ENCODE measurements around the gene RERE.
"Not testable (repeated sequence)": the region's sequence is repeated elsewhere in the genome, so short reads cannot be mapped to it uniquely, and the experiment has no call there.

Gene RERE

GRCh38 chr1:8727316-8727715 lies 90.1 kb downstream of the RERE start:
- H3K4me2 ChIP-seq (ENCODE audit: low read length); H3K4ac ChIP-seq (ENCODE audit: low read depth, low read length); H2BK12ac ChIP-seq (ENCODE audit: low read length); H2BK120ac ChIP-seq (ENCODE audit: insufficient read depth, low read length, poor library complexity); H3K27me3 ChIP-seq (ENCODE audit: insufficient read depth, low read length); H4K12ac ChIP-seq (ENCODE audit: low read depth, low read length); H2AFZ ChIP-seq (ENCODE audit: insufficient read depth, low read length, poor library complexity); DNase-seq; H3K79me1 ChIP-seq (ENCODE audit: low read length); H3K9me3 ChIP-seq (ENCODE audit: insufficient read depth, low read depth, low read length); H2AK5ac ChIP-seq (ENCODE audit: low read length); H4K91ac ChIP-seq (ENCODE audit: low read depth, low read length); H3K27ac ChIP-seq (ENCODE audit: low read depth, low read length); H3K23ac ChIP-seq (ENCODE audit: low read length); H3K14ac ChIP-seq (ENCODE audit: low read length); H4K8ac ChIP-seq (ENCODE audit: low read depth, low read length); H3K36me3 ChIP-seq (ENCODE audit: control insufficient read depth in 1 of 2, insufficient read depth in 2 of 2, low read length in 2 of 2); H2BK5ac ChIP-seq (ENCODE audit: low read depth, low read length, poor library complexity); H3K9ac ChIP-seq (ENCODE audit: low read length); H3K4me1 ChIP-seq (ENCODE audit: control insufficient read depth in 1 of 2, insufficient read depth in 2 of 2, low read length in 2 of 2); H3K79me2 ChIP-seq (ENCODE audit: control insufficient read depth, insufficient read depth, low read length, poor library complexity); H3K4me3 ChIP-seq (ENCODE audit: low read depth, low read length); H3K18ac ChIP-seq (ENCODE audit: low read length): not testable (repeated sequence)
- no CpG with 5 or more reads among the region's 14 CpGs for WGBS (ENCODE audit: extremely low coverage, insufficient coverage, insufficient read length)

GRCh38 chr1:8726801-8727186 lies 90.6 kb downstream of the RERE start:
- H3K79me2 ChIP-seq (ENCODE audit: control insufficient read depth, insufficient read depth, low read length, poor library complexity); DNase-seq; H3K4ac ChIP-seq (ENCODE audit: low read depth, low read length); H4K12ac ChIP-seq (ENCODE audit: low read depth, low read length); H2AK5ac ChIP-seq (ENCODE audit: low read length); H3K9ac ChIP-seq (ENCODE audit: low read length); H3K36me3 ChIP-seq (ENCODE audit: control insufficient read depth in 1 of 2, insufficient read depth in 2 of 2, low read length in 2 of 2); H3K18ac ChIP-seq (ENCODE audit: low read length); H4K8ac ChIP-seq (ENCODE audit: low read depth, low read length); H3K14ac ChIP-seq (ENCODE audit: low read length); H3K23ac ChIP-seq (ENCODE audit: low read length); H2BK120ac ChIP-seq (ENCODE audit: insufficient read depth, low read length, poor library complexity); H3K79me1 ChIP-seq (ENCODE audit: low read length); H3K27ac ChIP-seq (ENCODE audit: low read depth, low read length); H3K9me3 ChIP-seq (ENCODE audit: insufficient read depth, low read depth, low read length); H4K91ac ChIP-seq (ENCODE audit: low read depth, low read length); H3K4me2 ChIP-seq (ENCODE audit: low read length); H3K27me3 ChIP-seq (ENCODE audit: insufficient read depth, low read length); H2BK5ac ChIP-seq (ENCODE audit: low read depth, low read length, poor library complexity); H2BK12ac ChIP-seq (ENCODE audit: low read length); H2AFZ ChIP-seq (ENCODE audit: insufficient read depth, low read length, poor library complexity); H3K4me3 ChIP-seq (ENCODE audit: low read depth, low read length); H3K4me1 ChIP-seq (ENCODE audit: control insufficient read depth in 1 of 2, insufficient read depth in 2 of 2, low read length in 2 of 2): not testable (repeated sequence)
- no CpG with 5 or more reads among the region's 7 CpGs for WGBS (ENCODE audit: extremely low coverage, insufficient coverage, insufficient read length)

- Histone ChIP-seq H3K27me3 (ENCODE audit: insufficient read depth, low read length) (no peaks in the 10 kb centered on the region), H3K18ac (ENCODE audit: low read length) (no peak overlapping the region), H2BK12ac (ENCODE audit: low read length) (no peak overlapping the region), H3K9me3 (ENCODE audit: insufficient read depth, low read depth, low read length) (no peaks in the 10 kb centered on the region), H3K4me1 (ENCODE audit: control insufficient read depth in 1 of 2, insufficient read depth in 2 of 2, low read length in 2 of 2) (no peaks in the 10 kb centered on the region), H4K8ac (ENCODE audit: low read depth, low read length) (no peak overlapping the region), H2BK5ac (ENCODE audit: low read depth, low read length, poor library complexity) (no peak overlapping the region), H3K14ac (ENCODE audit: low read length) (no peak overlapping the region), H3K79me1 (ENCODE audit: low read length) (no peaks in the 10 kb centered on the region), H3K23ac (ENCODE audit: low read length) (no peak overlapping the region), H4K91ac (ENCODE audit: low read depth, low read length) (no peak overlapping the region), H2AFZ (ENCODE audit: insufficient read depth, low read length, poor library complexity) (no peak overlapping the region), H3K4me2 (ENCODE audit: low read length) (no peak overlapping the region), H2AK5ac (ENCODE audit: low read length) (no peak overlapping the region), H3K79me2 (ENCODE audit: control insufficient read depth, insufficient read depth, low read length, poor library complexity) (no peaks in the 10 kb centered on the region), H4K12ac (ENCODE audit: low read depth, low read length) (no peak overlapping the region), H2BK120ac (ENCODE audit: insufficient read depth, low read length, poor library complexity) (no peak overlapping the region), H3K36me3 (ENCODE audit: control insufficient read depth in 1 of 2, insufficient read depth in 2 of 2, low read length in 2 of 2) (no peaks in the 10 kb centered on the region), H3K4ac (ENCODE audit: low read depth, low read length) (no peak overlapping the region), H3K9ac (ENCODE audit: low read length) (no peak overlapping the region), H3K4me3 (ENCODE audit: low read depth, low read length) (no peak overlapping the region), H3K27ac (ENCODE audit: low read depth, low read length) (no peak overlapping the region)
- no CpG with 5 or more reads among the region's 2 CpGs for WGBS (ENCODE audit: extremely low coverage, insufficient coverage, insufficient read length)
- no peak for DNase-seq
Observed at GRCh38 chr1:8723010-8723409, 94.4 kb downstream of the RERE start.

- Histone ChIP-seq H2AFZ (ENCODE audit: insufficient read depth, low read length, poor library complexity) (no peak overlapping the region), H2BK120ac (ENCODE audit: insufficient read depth, low read length, poor library complexity) (no peak overlapping the region), H2BK5ac (ENCODE audit: low read depth, low read length, poor library complexity) (no peak overlapping the region), H3K36me3 (ENCODE audit: control insufficient read depth in 1 of 2, insufficient read depth in 2 of 2, low read length in 2 of 2) (no peaks in the 10 kb centered on the region), H3K23ac (ENCODE audit: low read length) (no peak overlapping the region), H4K91ac (ENCODE audit: low read depth, low read length) (no peak overlapping the region), H3K27me3 (ENCODE audit: insufficient read depth, low read length) (no peaks in the 10 kb centered on the region), H3K79me1 (ENCODE audit: low read length) (no peaks in the 10 kb centered on the region), H4K12ac (ENCODE audit: low read depth, low read length) (no peak overlapping the region), H3K4me3 (ENCODE audit: low read depth, low read length) (no peak overlapping the region), H3K9me3 (ENCODE audit: insufficient read depth, low read depth, low read length) (no peaks in the 10 kb centered on the region), H2AK5ac (ENCODE audit: low read length) (no peak overlapping the region), H3K18ac (ENCODE audit: low read length) (no peak overlapping the region), H2BK12ac (ENCODE audit: low read length) (no peak overlapping the region), H3K4me1 (ENCODE audit: control insufficient read depth in 1 of 2, insufficient read depth in 2 of 2, low read length in 2 of 2) (no peaks in the 10 kb centered on the region), H3K9ac (ENCODE audit: low read length) (no peak overlapping the region), H4K8ac (ENCODE audit: low read depth, low read length) (no peak overlapping the region), H3K4me2 (ENCODE audit: low read length) (no peak overlapping the region), H3K27ac (ENCODE audit: low read depth, low read length) (no peak overlapping the region), H3K14ac (ENCODE audit: low read length) (no peak overlapping the region), H3K4ac (ENCODE audit: low read depth, low read length) (no peak overlapping the region), H3K79me2 (ENCODE audit: control insufficient read depth, insufficient read depth, low read length, poor library complexity) (no peaks in the 10 kb centered on the region)
- no CpG with 5 or more reads among the region's 3 CpGs for WGBS (ENCODE audit: extremely low coverage, insufficient coverage, insufficient read length)
- no peak for DNase-seq
Observed at GRCh38 chr1:8722366-8722765, 95.1 kb downstream of the RERE start.
